IMR-90 (cell line): ENCODE data around the gene LYPD5. TPM values are rescaled to one million over a fixed set of nuclear protein-coding genes. Genes with fewer than 3 reads are reported as not detected.
A peak's percentile ranks its signal among the peaks of the same experiment; 100 is the strongest.

Experiments used
- ATAC-seq: fragments of 200-7000 bp; cut with Tn5 transposase; 2 replicates; pipeline ENCODE4 v1.9.1; 2020; ENCODE audit warnings: low read depth, mild to moderate bottlenecking, moderate library complexity
- BruUV-seq: library from RNA; stranded (reverse); fragments of 400-500 nt; replicated peaks from 2 replicates; lab custom pipeline; 2021; lab: Mats Ljungman, UMichigan
- CTCF ChIA-PET: fragments of 300-600 bp; formaldehyde crosslinking; extraction: SDS; loops from one replicate; lab custom pipeline; 2021; ENCODE audit warnings: antibody characterized with exemption; lab: Yijun Ruan, JAX
- POLR2A ChIA-PET: fragments of 300-600 bp; sonication (Branson Sonifier 250); formaldehyde crosslinking; loops from one replicate; lab custom pipeline; 2022; ENCODE audit warnings: antibody characterized with exemption; ENCODE audit not compliant: unreplicated experiment; lab: Charles Lee
- DNase-seq: peaks from one replicate; pipeline ENCODE4 v3.0.0; 2013
- H2AFZ ChIP-seq: replicated peaks from 2 replicates; pipeline ENCODE3; 2013; ENCODE audit warnings: low read length, mild to moderate bottlenecking; ENCODE audit not compliant: poor library complexity
- H2AK5ac ChIP-seq: 2 replicates; pipeline ENCODE4 v1.6.1; 2013; ENCODE audit warnings: low read depth, low read length, inconsistent platforms
- H2AK9ac ChIP-seq: replicated peaks from 2 replicates; pipeline ENCODE3; 2013; ENCODE audit warnings: mild to moderate bottlenecking, low read depth, low read length, moderate library complexity; ENCODE audit not compliant: poor library complexity
- H2BK120ac ChIP-seq: 2 replicates; pipeline ENCODE4 v1.6.1; 2013; ENCODE audit warnings: low read depth, low read length, inconsistent platforms
- H2BK15ac ChIP-seq: 3 replicates; pipeline ENCODE4 v1.6.1; 2013; ENCODE audit warnings: low read depth, low read length, inconsistent platforms
- H2BK20ac ChIP-seq: 2 replicates; pipeline ENCODE4 v1.6.1; 2013; ENCODE audit warnings: low read depth, mild to moderate bottlenecking, inconsistent platforms, low read length, moderate library complexity
- H2BK5ac ChIP-seq: 2 replicates; pipeline ENCODE4 v1.6.1; 2013; ENCODE audit warnings: mild to moderate bottlenecking, low read depth, low read length, inconsistent platforms; ENCODE audit not compliant: poor library complexity, severe bottlenecking
- H3K14ac ChIP-seq: replicated peaks from 2 replicates; pipeline ENCODE4 v1.6.1; 2013; ENCODE audit warnings: low read depth, low read length, inconsistent platforms
- H3K18ac ChIP-seq: 2 replicates; pipeline ENCODE4 v1.6.1; 2013; ENCODE audit warnings: low read depth, low read length, control low read depth
- H3K23ac ChIP-seq: 2 replicates; pipeline ENCODE4 v1.6.1; 2013; ENCODE audit warnings: low read depth, low read length, inconsistent platforms
- H3K27ac ChIP-seq: 2 replicates; pipeline ENCODE4 v1.5.1; 2013; ENCODE audit warnings: mild to moderate bottlenecking, control low read depth, low read length; ENCODE audit not compliant: insufficient read depth
- H3K27me3 ChIP-seq: 2 replicates; pipeline ENCODE4 v1.6.1; 2013; ENCODE audit warnings: low read length; ENCODE audit not compliant: control insufficient read depth, insufficient read depth
- H3K36me3 ChIP-seq: 2 replicates; pipeline ENCODE4 v1.6.1; 2013; ENCODE audit warnings: low read length, mixed read lengths; ENCODE audit not compliant: control insufficient read depth, insufficient read depth
- H3K4ac ChIP-seq: 2 replicates; pipeline ENCODE4 v1.6.1; 2013; ENCODE audit warnings: low read depth, low read length, inconsistent platforms
- H3K4me1 ChIP-seq: 2 replicates; pipeline ENCODE4 v1.6.1; 2013; ENCODE audit warnings: low read length, mixed read lengths; ENCODE audit not compliant: control insufficient read depth, insufficient read depth
- H3K4me2 ChIP-seq: 2 replicates; pipeline ENCODE4 v1.6.1; 2013; ENCODE audit warnings: low read depth, mild to moderate bottlenecking, control low read depth, low read length, moderate library complexity
- H3K4me3 ChIP-seq: 2 replicates; pipeline ENCODE4 v1.5.1; 2013; ENCODE audit warnings: low read depth, mild to moderate bottlenecking, control low read depth, low read length, moderate library complexity; ENCODE audit not compliant: insufficient read depth
- H3K56ac ChIP-seq: 2 replicates; pipeline ENCODE4 v1.6.1; 2013; ENCODE audit warnings: low read length, inconsistent platforms; ENCODE audit not compliant: insufficient read depth; ENCODE audit errors: extremely low read depth
- H3K79me1 ChIP-seq, 2 experiments: 2 replicates each; pipeline ENCODE4 v1.6.1; 2013; ENCODE audit warnings: low read length in 2 of 2, inconsistent platforms in 1 of 2, low read depth in 1 of 2
- H3K9ac ChIP-seq: 2 replicates; pipeline ENCODE4 v1.6.1; 2013; ENCODE audit warnings: low read depth, low read length, control low read depth
- H3K9me1 ChIP-seq: 2 replicates; pipeline ENCODE4 v1.6.1; 2013; ENCODE audit warnings: low read length, inconsistent platforms; ENCODE audit not compliant: insufficient read depth
- H3K9me3 ChIP-seq: 2 replicates; pipeline ENCODE4 v1.6.1; 2013; ENCODE audit warnings: low read length; ENCODE audit not compliant: control insufficient read depth, insufficient read depth
- H4K20me1 ChIP-seq: 2 replicates; pipeline ENCODE4 v1.6.1; 2013; ENCODE audit warnings: low read length, inconsistent platforms; ENCODE audit not compliant: insufficient read depth
- H4K5ac ChIP-seq: 2 replicates; pipeline ENCODE4 v1.6.1; 2013; ENCODE audit warnings: mild to moderate bottlenecking, low read depth, low read length, control low read depth
- H4K8ac ChIP-seq, 2 experiments: 2 replicates each; pipeline ENCODE4 v1.6.1; 2013; ENCODE audit warnings: low read depth in 2 of 2, low read length in 2 of 2, control low read depth in 1 of 2, inconsistent platforms in 1 of 2
- H4K91ac ChIP-seq: 2 replicates; pipeline ENCODE4 v1.6.1; 2013; ENCODE audit warnings: low read depth, low read length, inconsistent platforms; ENCODE audit not compliant: insufficient read depth
- CEBPB ChIP-seq: IDR thresholded peaks from 2 replicates; pipeline ENCODE4 v1.6.1; 2012; ENCODE audit warnings: low read depth, low read length, improper control_type of control experiment
- MXI1 ChIP-seq: IDR thresholded peaks from 2 replicates; pipeline ENCODE4 v1.6.1; 2012; ENCODE audit warnings: low read depth, mild to moderate bottlenecking, low read length, moderate library complexity, borderline replicate concordance
- RAD21 ChIP-seq: IDR thresholded peaks from 2 replicates; pipeline ENCODE4 v1.6.1; 2012; ENCODE audit warnings: low read length, improper control_type of control experiment
- WGBS, 2 experiments: methylation state at CpG; one replicate each; pipeline versions ENCODE4 v1.1.5 to v1.1.7; 2013; ENCODE audit warnings: missing lambda C conversion rate in 2 of 2; ENCODE audit not compliant: insufficient read length in 1 of 2; ENCODE audit errors: extremely low coverage in 2 of 2; 5-methylcytosine and 5-hydroxymethylcytosine counted together
- dilution Hi-C: fragments of 300-500 bp; cut with HindIII; formaldehyde crosslinking; loops from one replicate; pipeline ENCODE4 v1.14.3; 2018; ENCODE audit warnings: low sequenced_read_pairs; ENCODE audit not compliant: unreplicated experiment
- in situ Hi-C: fragments of 300-500 bp; cut with MboI; formaldehyde crosslinking; loops from 3 replicates; pipeline ENCODE4 v1.14.3; 2019; ENCODE audit warnings: low sequenced_read_pairs, inconsistent platforms, mixed read lengths
- intact Hi-C: fragments of 100-400 bp; cut with micrococcal nuclease; formaldehyde crosslinking; loops from 2 replicates; pipeline ENCODE4 v1.10.0; 2022
- polyA plus RNA-seq, 3 experiments: library from polyadenylated mRNA; depleted of rRNA; stranded (reverse); fragments of >200 nt; gene quantifications; 2 replicates each; pipeline ENCODE4 v1.2.3, GENCODE V29; 2012; ENCODE audit warnings: low replicate concordance in 1 of 3
- total RNA-seq: library from RNA; depleted of rRNA; stranded (reverse); fragments of >200 nt; gene quantifications from 2 replicates; pipeline ENCODE4 v1.2.3, GENCODE V29; 2012

Gene LYPD5
- total and polyA plus RNA-seq, 2 of the 4 experiments (the other 2 are of a cell fraction), result 0.31 to 0.36 TPM

GRCh38 chr19:43797118-43797517 lies 5.1 kb downstream of the LYPD5 start:
- no peaks in the 10 kb centered on the region for H3K9me1 ChIP-seq
- POLR2A ChIA-PET, result no interaction called here
- peak overlapping the region; percentile 2 for H2AFZ ChIP-seq
- no peak overlapping the region for H3K4me3 ChIP-seq
- H4K20me1 ChIP-seq, result no peaks in the 10 kb centered on the region
- no peak overlapping the region for H2BK20ac ChIP-seq
- no peak overlapping the region for H3K27ac ChIP-seq
- H3K27me3 ChIP-seq, result peaks cover 37% of the 10 kb centered on the region
- WGBS, 2 experiments, result 25% methylated on average over 2 of the region's 6 CpGs; no CpG with 5 or more reads in 1 of the 2 experiments
- no peak overlapping the region for H3K23ac ChIP-seq
- H3K18ac ChIP-seq, result no peak overlapping the region
- CTCF ChIA-PET, result no interaction called here
- no peak overlapping the region for H4K91ac ChIP-seq
- in situ Hi-C loops (no loop called here), dilution Hi-C loops (no loop called here), intact Hi-C loops (no loop called here)
- H2AK5ac ChIP-seq, result no peak overlapping the region
- no peak for ATAC-seq
- H3K4me2 ChIP-seq, result no peak overlapping the region
- no peaks in the 10 kb centered on the region for H3K79me1 ChIP-seq
- TF ChIP-seq RAD21 (no peak), CEBPB (no peak), MXI1 (no peak)
- no peak overlapping the region for H2BK5ac ChIP-seq
- H3K9ac ChIP-seq, result no peak overlapping the region
- no peak overlapping the region for H2AK9ac ChIP-seq
- no peak for DNase-seq
- no peak overlapping the region for H3K56ac ChIP-seq
- H3K4me1 ChIP-seq, result peaks cover 3% of the 10 kb centered on the region; the same call in 1 of the 2 replicates
- H3K36me3 ChIP-seq, result no peaks in the 10 kb centered on the region
- H3K14ac ChIP-seq, result no peak overlapping the region
- H4K8ac ChIP-seq, result no peak overlapping the region
- H3K9me3 ChIP-seq, result peaks cover 9% of the 10 kb centered on the region
- no peak overlapping the region for H2BK15ac ChIP-seq
- BruUV-seq, result no TSS peak
- no peak overlapping the region for H2BK120ac ChIP-seq
- no peak overlapping the region for H3K4ac ChIP-seq
- H4K5ac ChIP-seq, result no peak overlapping the region
